Vagina (tissue), 2 donors: ENCODE results near the gene TRIM10. TPM values are rescaled to one million over a fixed set of nuclear protein-coding genes. Genes with fewer than 3 reads are reported as not detected.
A peak's percentile ranks its signal among the peaks of the same experiment; 100 is the strongest.

Experiments used
- DNase-seq, 2 donors: peaks; one replicate each; pipeline ENCODE4 v3.0.0-alpha.2; 2017; ENCODE audit errors: extremely low spot score in 2 of 2
- H3K27ac ChIP-seq: fragments of 200-600 bp; sonication (generic); one replicate; pipeline ENCODE4 v1.5.1; 2019
- H3K27me3 ChIP-seq: fragments of 200-600 bp; sonication (generic); one replicate; pipeline ENCODE4 v1.5.1; 2019
- H3K36me3 ChIP-seq, 2 donors: fragments of 200-600 bp; sonication (generic); one replicate each; pipeline ENCODE4 v1.5.1; 2017 to 2019
- H3K4me1 ChIP-seq: fragments of 200-600 bp; sonication (generic); one replicate; pipeline ENCODE4 v1.5.1; 2019
- H3K4me3 ChIP-seq, 2 donors: fragments of 200-600 bp; sonication (generic); 1 replicate in 1 of 2; 2 replicates in 1 of 2; pipeline ENCODE4 v1.5.1; 2016 to 2019
- H3K9me3 ChIP-seq: fragments of 200-600 bp; sonication (generic); one replicate; pipeline ENCODE4 v1.5.1; 2019
- CTCF ChIP-seq, 3 experiments: fragments of 450-650 bp in 2 of 3; fragments of 200-600 bp in 1 of 3; sonication (generic) in 1 of 3; IDR thresholded peaks; one replicate each; pipeline ENCODE4 v1.5.1; 2017 to 2019; ENCODE audit warnings: antibody characterized with exemption in 3 of 3, mild to moderate bottlenecking in 2 of 3, moderate library complexity in 2 of 3
- POLR2A ChIP-seq, 2 donors: fragments of 450-650 bp; IDR thresholded peaks; one replicate each; pipeline ENCODE4 v1.6.1; 2017; ENCODE audit warnings: antibody characterized with exemption in 2 of 2, mild to moderate bottlenecking in 2 of 2, moderate library complexity in 2 of 2
- POLR2AphosphoS5 ChIP-seq, 2 donors: sonication (generic); formaldehyde crosslinking; IDR thresholded peaks; one replicate each; pipeline ENCODE4 v1.9.0; 2017; ENCODE audit warnings: antibody characterized with exemption in 2 of 2, mild to moderate bottlenecking in 2 of 2, low read depth in 1 of 2; ENCODE audit not compliant: insufficient read depth in 1 of 2
- intact Hi-C: fragments of 100-400 bp; cut with DNase I; formaldehyde crosslinking; loops from one replicate; pipeline ENCODE4 v1.15.1; 2023
- total RNA-seq: library from RNA; depleted of rRNA; stranded (reverse); fragments of >200 nt; gene quantifications from one replicate; pipeline ENCODE4 v1.2.3, GENCODE V29; 2016

TRIM10 gene
- total RNA-seq, 1 donor from 2014 or later: not detected

- no peaks in the 10 kb centered on the region for H3K27me3 ChIP-seq
- H3K4me1 ChIP-seq: peaks cover 6% of the 10 kb centered on the region
- peak in 1 of 2 donors; percentile 11 for DNase-seq
- H3K27ac ChIP-seq: no peak overlapping the region
- intact Hi-C loops: no loop called here
- no peak overlapping the region for H3K4me3 ChIP-seq
- no peaks in the 10 kb centered on the region for H3K36me3 ChIP-seq
- no peaks in the 10 kb centered on the region for H3K9me3 ChIP-seq
- TF ChIP-seq CTCF (IDR thresholded peaks at IDR 0.05) (no peak), POLR2AphosphoS5 (IDR thresholded peaks at IDR 0.05; ENCODE audit: insufficient read depth in 1 of 2, low read depth in 1 of 2) (no peak), POLR2A (IDR thresholded peaks at IDR 0.05) (no peak)
These were observed 11.0 kb downstream of the TRIM10 start for GRCh38 chr6:30149858-30150550.

- H3K27ac ChIP-seq: no peak overlapping the region
- DNase-seq: no peak
- H3K9me3 ChIP-seq: no peaks in the 10 kb centered on the region
- no peaks in the 10 kb centered on the region for H3K4me1 ChIP-seq
- no peaks in the 10 kb centered on the region for H3K36me3 ChIP-seq
- H3K27me3 ChIP-seq: no peaks in the 10 kb centered on the region
- intact Hi-C loops: no loop called here
- no peak for TF ChIP-seq POLR2AphosphoS5 (IDR thresholded peaks at IDR 0.05; ENCODE audit: insufficient read depth in 1 of 2, low read depth in 1 of 2)
- no peak for TF ChIP-seq CTCF (IDR thresholded peaks at IDR 0.05)
- TF ChIP-seq POLR2A (IDR thresholded peaks at IDR 0.05): no peak
- H3K4me3 ChIP-seq: no peak overlapping the region
These were observed 11.8 kb downstream of the TRIM10 start for GRCh38 chr6:30149234-30149633.

- DNase-seq: no peak
- no peaks in the 10 kb centered on the region for H3K9me3 ChIP-seq
- H3K4me1 ChIP-seq: no peaks in the 10 kb centered on the region
- H3K27me3 ChIP-seq: no peaks in the 10 kb centered on the region
- H3K36me3 ChIP-seq: no peaks in the 10 kb centered on the region
- TF ChIP-seq POLR2AphosphoS5 (IDR thresholded peaks at IDR 0.05; ENCODE audit: insufficient read depth in 1 of 2, low read depth in 1 of 2) (no peak), CTCF (IDR thresholded peaks at IDR 0.05) (no peak), POLR2A (IDR thresholded peaks at IDR 0.05) (no peak)
- no peak overlapping the region for H3K27ac ChIP-seq
- no peak overlapping the region for H3K4me3 ChIP-seq
- intact Hi-C loops: no loop called here
These were observed 13.9 kb downstream of the TRIM10 start for GRCh38 chr6:30147096-30147495.

- no peak overlapping the region for H3K4me3 ChIP-seq
- TF ChIP-seq POLR2AphosphoS5 (IDR thresholded peaks at IDR 0.05; ENCODE audit: insufficient read depth in 1 of 2, low read depth in 1 of 2) (no peak), POLR2A (IDR thresholded peaks at IDR 0.05) (no peak), CTCF (IDR thresholded peaks at IDR 0.05) (no peak)
- no peaks in the 10 kb centered on the region for H3K4me1 ChIP-seq
- no peaks in the 10 kb centered on the region for H3K9me3 ChIP-seq
- H3K27ac ChIP-seq: no peak overlapping the region
- no peaks in the 10 kb centered on the region for H3K27me3 ChIP-seq
- intact Hi-C loops: no loop called here
- no peaks in the 10 kb centered on the region for H3K36me3 ChIP-seq
- DNase-seq: no peak
These were observed 15.2 kb downstream of the TRIM10 start for GRCh38 chr6:30145818-30146217.

- Histone ChIP-seq H3K36me3 (no peaks in the 10 kb centered on the region), H3K9me3 (no peaks in the 10 kb centered on the region), H3K27me3 (no peaks in the 10 kb centered on the region), H3K27ac (no peak overlapping the region), H3K4me1 (no peaks in the 10 kb centered on the region), H3K4me3 (no peak overlapping the region)
- intact Hi-C loops: no loop called here
- no peak for DNase-seq
- TF ChIP-seq POLR2A (IDR thresholded peaks at IDR 0.05) (no peak), POLR2AphosphoS5 (IDR thresholded peaks at IDR 0.05; ENCODE audit: insufficient read depth in 1 of 2, low read depth in 1 of 2) (no peak), CTCF (IDR thresholded peaks at IDR 0.05) (no peak)
These were observed 16.2 kb downstream of the TRIM10 start for GRCh38 chr6:30144811-30145210.
